H9 (cell line): ENCODE measurements around the gene TBC1D9. TPM values are rescaled to one million over a fixed set of nuclear protein-coding genes. Genes with fewer than 3 reads are reported as not detected.

Experiments used
- DNase-seq: peaks from one replicate; pipeline ENCODE4 v3.0.0-alpha.2; 2017
- H2AFZ ChIP-seq: one replicate; pipeline ENCODE4 v1.6.1; 2013; ENCODE audit warnings: mild to moderate bottlenecking, low read length, control low read depth, moderate library complexity
- H2AK5ac ChIP-seq: 2 replicates; pipeline ENCODE4 v1.6.1; 2013; ENCODE audit warnings: low read length, control low read depth, mixed read lengths; ENCODE audit not compliant: insufficient read length
- H2BK120ac ChIP-seq: one replicate; pipeline ENCODE4 v1.6.1; 2013; ENCODE audit warnings: low read depth, mild to moderate bottlenecking, low read length, control low read depth, inconsistent platforms; ENCODE audit not compliant: poor library complexity, severe bottlenecking
- H2BK12ac ChIP-seq: 2 replicates; pipeline ENCODE4 v1.6.1; 2013; ENCODE audit warnings: low read length, control low read depth, mixed read lengths, low read depth; ENCODE audit not compliant: insufficient read length
- H2BK15ac ChIP-seq: 2 replicates; pipeline ENCODE4 v1.6.1; 2013; ENCODE audit warnings: low read depth, low read length, control low read depth
- H2BK20ac ChIP-seq: one replicate; pipeline ENCODE4 v1.6.1; 2013; ENCODE audit warnings: low read depth, mild to moderate bottlenecking, low read length, control low read depth, inconsistent platforms; ENCODE audit not compliant: poor library complexity, severe bottlenecking
- H2BK5ac ChIP-seq: 2 replicates; pipeline ENCODE4 v1.6.1; 2013; ENCODE audit warnings: low read length, control low read depth, mixed read lengths; ENCODE audit not compliant: insufficient read length
- H3K14ac ChIP-seq: 2 replicates; pipeline ENCODE4 v1.6.1; 2013; ENCODE audit warnings: low read length, control low read depth; ENCODE audit not compliant: insufficient read depth
- H3K18ac ChIP-seq: 2 replicates; pipeline ENCODE4 v1.6.1; 2013; ENCODE audit warnings: low read depth, mild to moderate bottlenecking, mixed read lengths, low read length, control low read depth; ENCODE audit not compliant: insufficient read length
- H3K23ac ChIP-seq: 2 replicates; pipeline ENCODE4 v1.6.1; 2013; ENCODE audit warnings: low read length, control low read depth, mixed read lengths, low read depth; ENCODE audit not compliant: insufficient read length
- H3K23me2 ChIP-seq: 2 replicates; pipeline ENCODE4 v1.6.1; 2013; ENCODE audit warnings: low read depth, mild to moderate bottlenecking, mixed read lengths, low read length, control low read depth; ENCODE audit not compliant: insufficient read length, poor library complexity, severe bottlenecking
- H3K27ac ChIP-seq: 2 replicates; pipeline ENCODE4 v1.5.1; 2013; ENCODE audit warnings: low read length, control low read depth, mixed read lengths, low read depth; ENCODE audit not compliant: insufficient read length
- H3K27me3 ChIP-seq: 2 replicates; pipeline ENCODE4 v1.6.1; 2013; ENCODE audit warnings: low read length, control low read depth, inconsistent platforms; ENCODE audit not compliant: insufficient read depth
- H3K4ac ChIP-seq: 2 replicates; pipeline ENCODE4 v1.6.1; 2013; ENCODE audit warnings: low read depth, mild to moderate bottlenecking, control low read depth, inconsistent platforms, low read length, moderate library complexity
- H3K4me1 ChIP-seq: 2 replicates; pipeline ENCODE4 v1.6.1; 2013; ENCODE audit warnings: low read length, control low read depth, inconsistent platforms; ENCODE audit not compliant: insufficient read depth
- H3K4me2 ChIP-seq: 2 replicates; pipeline ENCODE4 v1.6.1; 2013; ENCODE audit warnings: low read length, control low read depth, mixed read lengths; ENCODE audit not compliant: insufficient read length, insufficient read depth
- H3K56ac ChIP-seq: 2 replicates; pipeline ENCODE4 v1.6.1; 2013; ENCODE audit warnings: low read depth, mild to moderate bottlenecking, mixed read lengths, low read length, control low read depth; ENCODE audit not compliant: insufficient read length
- H3K79me1 ChIP-seq: 2 replicates; pipeline ENCODE4 v1.6.1; 2013; ENCODE audit warnings: low read depth, mild to moderate bottlenecking, moderate library complexity, low read length, control low read depth, inconsistent platforms; ENCODE audit not compliant: insufficient read depth, poor library complexity, severe bottlenecking
- H3K79me2 ChIP-seq: 2 replicates; pipeline ENCODE4 v1.6.1; 2013; ENCODE audit warnings: low read length, control low read depth, inconsistent platforms; ENCODE audit not compliant: insufficient read depth
- H3K9ac ChIP-seq: 2 replicates; pipeline ENCODE4 v1.6.1; 2013; ENCODE audit warnings: low read length, control low read depth, mixed read lengths; ENCODE audit not compliant: insufficient read length; ENCODE audit errors: extremely low read depth
- H3K9me3 ChIP-seq: one replicate; pipeline ENCODE4 v1.6.1; 2013; ENCODE audit warnings: low read depth, low read length, inconsistent platforms; ENCODE audit not compliant: control insufficient read depth
- H3T11ph ChIP-seq: one replicate; pipeline ENCODE4 v1.6.1; 2013; ENCODE audit warnings: mild to moderate bottlenecking, low read length, control low read depth, inconsistent platforms
- H4K20me1 ChIP-seq: one replicate; pipeline ENCODE4 v1.6.1; 2013; ENCODE audit not compliant: control insufficient read depth, insufficient read length, insufficient read depth
- H4K5ac ChIP-seq: 2 replicates; pipeline ENCODE4 v1.6.1; 2013; ENCODE audit warnings: low read depth, mild to moderate bottlenecking, mixed read lengths, low read length, control low read depth; ENCODE audit not compliant: insufficient read length
- H4K8ac ChIP-seq: replicated peaks from 2 replicates; pipeline ENCODE4 v1.6.1; 2013; ENCODE audit warnings: low read length, control low read depth, mixed read lengths, low read depth; ENCODE audit not compliant: insufficient read length
- H4K91ac ChIP-seq: 2 replicates; pipeline ENCODE4 v1.6.1; 2013; ENCODE audit warnings: low read depth, mild to moderate bottlenecking, moderate library complexity, mixed read lengths, low read length, control low read depth; ENCODE audit not compliant: insufficient read length
- H3K27ac Mint-ChIP-seq, 3 experiments: 2 replicates in 2 of 3; 3 replicates in 1 of 3; pipeline ENCODE4 v1.8.0; 2020 to 2021; ENCODE audit warnings: mixed read lengths in 3 of 3, mild to moderate bottlenecking in 1 of 3, moderate library complexity in 1 of 3
- H3K27me3 Mint-ChIP-seq: 2 replicates; pipeline ENCODE4 v1.8.0; 2021; ENCODE audit warnings: low read depth, mild to moderate bottlenecking, moderate library complexity, mixed read lengths
- H3K36me3 Mint-ChIP-seq, 3 experiments: 2 replicates in 2 of 3; 3 replicates in 1 of 3; pipeline ENCODE4 v1.8.0; 2020 to 2021; ENCODE audit warnings: low read depth in 3 of 3, mixed read lengths in 3 of 3; ENCODE audit not compliant: insufficient read depth in 1 of 3
- H3K4me1 Mint-ChIP-seq, 2 experiments: 2 replicates each; pipeline ENCODE4 v1.8.0; 2020; ENCODE audit warnings: mixed read lengths in 2 of 2
- H3K4me3 Mint-ChIP-seq, 2 experiments: 2 replicates in 1 of 2; 3 replicates in 1 of 2; pipeline ENCODE4 v1.8.0; 2020 to 2021; ENCODE audit warnings: mild to moderate bottlenecking in 2 of 2, mixed read lengths in 2 of 2, moderate library complexity in 1 of 2
- H3K9me3 Mint-ChIP-seq, 2 experiments: 2 replicates in 1 of 2; 3 replicates in 1 of 2; pipeline ENCODE4 v1.8.0; 2020; ENCODE audit warnings: mild to moderate bottlenecking in 2 of 2, mixed read lengths in 2 of 2, moderate library complexity in 1 of 2
- WGBS: extraction: QIAGEN DNeasy Blood & Tissue Kit; methylation state at CpG from one replicate; pipeline ENCODE4 v1.1.7; 2013; ENCODE audit warnings: missing lambda C conversion rate, low lambda C conversion rate, mixed read lengths; ENCODE audit not compliant: insufficient read length; ENCODE audit errors: extremely low coverage; 5-methylcytosine and 5-hydroxymethylcytosine counted together
- total RNA-seq: library from RNA; stranded (reverse); gene quantifications from 2 replicates; pipeline ENCODE4 v1.2.1, GENCODE V29; 2021
- TF ChIP-seq, protein P1 (sequence below): fragments of 200-600 bp; sonication (generic); conservative IDR thresholded peaks from 3 replicates; pipeline ENCODE4 v1.8.0; 2021; ENCODE audit warnings: antibody characterized with exemption, mild to moderate bottlenecking

The TBC1D9 gene
- total RNA-seq, 1 experiment from 2014 or later: 0.63 TPM

DNA sequence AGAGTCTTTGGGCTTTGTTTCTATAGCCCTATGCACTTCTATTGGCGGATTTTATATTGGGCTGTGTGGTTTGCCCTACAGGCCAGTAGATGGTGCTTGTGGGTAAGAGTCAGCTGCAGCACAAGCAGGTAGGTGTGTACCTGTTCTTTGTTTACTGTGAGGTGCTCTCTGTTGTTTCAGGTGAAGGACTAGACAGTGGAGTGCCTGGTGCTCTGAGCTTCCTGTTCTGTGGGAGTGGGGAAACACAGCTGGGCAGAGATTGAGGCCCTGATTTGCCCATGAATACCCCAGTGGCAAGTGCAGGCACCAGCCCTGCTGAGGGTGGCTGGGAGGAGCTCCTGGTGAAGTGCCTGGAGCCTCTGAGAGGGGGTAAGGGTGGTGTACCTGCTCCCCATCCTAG lies 161.1 kb downstream of the TBC1D9 start:
- Histone ChIP-seq H2BK120ac (no peak overlapping the region), H2BK20ac (no peak overlapping the region), H3K79me1 (no peaks in the 10 kb centered on the region), H3T11ph (no peak overlapping the region), H3K27me3 (no peaks in the 10 kb centered on the region), H3K14ac (no peak overlapping the region), H2AK5ac (no peak overlapping the region), H3K23me2 (no peaks in the 10 kb centered on the region), H4K91ac (no peak overlapping the region), H3K18ac (no peak overlapping the region), H3K27ac (no peak overlapping the region), H3K4me2 (no peak overlapping the region), H3K4me1 (no peaks in the 10 kb centered on the region), H2BK12ac (no peak overlapping the region), H2BK5ac (no peak overlapping the region), H3K9ac (no peak overlapping the region), H3K79me2 (no peaks in the 10 kb centered on the region), H3K56ac (no peak overlapping the region), H3K4ac (no peak overlapping the region), H2BK15ac (no peak overlapping the region), H3K23ac (no peak overlapping the region), H3K9me3 (no peaks in the 10 kb centered on the region), H4K20me1 (no peaks in the 10 kb centered on the region), H4K8ac (no peak overlapping the region), H4K5ac (no peak overlapping the region), H2AFZ (no peak overlapping the region)
- whole genome bisulfite sequencing: no CpG with 5 or more reads among the region's 1 CpG
- H3K27me3 Mint-ChIP-seq: peaks cover 12% of the 10 kb centered on the region
- H3K4me3 Mint-ChIP-seq: no peak overlapping the region
- no peak overlapping the region for H3K27ac Mint-ChIP-seq
- peak; percentile 77 for DNase-seq
- peaks cover 0 to 3% of the 10 kb centered on the region in 2 experiments; a peak in 1 of 4 replicates for H3K4me1 Mint-ChIP-seq
- H3K36me3 Mint-ChIP-seq: no peaks in the 10 kb centered on the region
- peaks cover 2% of the 10 kb centered on the region in 2 experiments; a peak in 2 of 5 replicates for H3K9me3 Mint-ChIP-seq
- TF ChIP-seq, protein P1, sequence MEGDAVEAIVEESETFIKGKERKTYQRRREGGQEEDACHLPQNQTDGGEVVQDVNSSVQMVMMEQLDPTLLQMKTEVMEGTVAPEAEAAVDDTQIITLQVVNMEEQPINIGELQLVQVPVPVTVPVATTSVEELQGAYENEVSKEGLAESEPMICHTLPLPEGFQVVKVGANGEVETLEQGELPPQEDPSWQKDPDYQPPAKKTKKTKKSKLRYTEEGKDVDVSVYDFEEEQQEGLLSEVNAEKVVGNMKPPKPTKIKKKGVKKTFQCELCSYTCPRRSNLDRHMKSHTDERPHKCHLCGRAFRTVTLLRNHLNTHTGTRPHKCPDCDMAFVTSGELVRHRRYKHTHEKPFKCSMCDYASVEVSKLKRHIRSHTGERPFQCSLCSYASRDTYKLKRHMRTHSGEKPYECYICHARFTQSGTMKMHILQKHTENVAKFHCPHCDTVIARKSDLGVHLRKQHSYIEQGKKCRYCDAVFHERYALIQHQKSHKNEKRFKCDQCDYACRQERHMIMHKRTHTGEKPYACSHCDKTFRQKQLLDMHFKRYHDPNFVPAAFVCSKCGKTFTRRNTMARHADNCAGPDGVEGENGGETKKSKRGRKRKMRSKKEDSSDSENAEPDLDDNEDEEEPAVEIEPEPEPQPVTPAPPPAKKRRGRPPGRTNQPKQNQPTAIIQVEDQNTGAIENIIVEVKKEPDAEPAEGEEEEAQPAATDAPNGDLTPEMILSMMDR: peak; percentile 84
